ENCODE measurements around the gene SLCO2A1.

DNA sequence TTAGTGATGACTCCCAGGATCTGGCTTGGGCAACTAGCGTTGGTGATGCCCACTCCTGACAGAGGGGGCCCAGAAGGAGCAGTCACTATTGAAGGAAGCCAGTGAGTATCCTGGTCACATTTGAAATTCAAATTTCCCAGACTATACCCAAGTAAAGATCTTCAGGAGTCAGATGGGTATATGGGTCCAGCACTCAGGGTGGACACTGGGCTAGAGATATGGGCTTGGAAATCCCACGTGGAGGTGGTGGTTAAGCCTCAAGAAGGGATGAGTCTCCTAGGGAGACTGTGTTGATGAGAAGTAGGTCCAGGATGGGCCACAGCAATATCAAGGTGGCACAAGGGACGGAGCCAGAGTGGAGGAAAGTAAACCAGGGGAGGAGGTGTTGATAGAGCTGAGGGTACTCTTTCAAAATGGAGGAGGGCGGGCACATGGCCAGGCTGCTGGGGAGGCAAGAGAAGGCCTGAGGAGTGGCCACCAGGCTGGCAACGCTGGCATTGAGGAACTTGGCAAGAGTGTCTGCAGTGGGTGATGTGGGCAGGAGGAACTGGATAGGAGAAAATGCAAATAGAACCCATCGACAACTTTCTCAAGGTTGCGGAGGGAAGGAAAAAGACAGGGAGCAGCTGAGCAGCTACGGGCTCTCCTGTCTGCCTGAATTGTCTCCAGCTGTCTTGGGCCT is 3.7 kb upstream of the SLCO2A1 start:
- TF ChIP-seq POLR2A (IDR thresholded peaks at IDR 0.05) = no peak
- TF ChIP-seq CTCF (IDR thresholded peaks at IDR 0.05) = no peak

All from Peyer's patch (tissue), 4 donors.